ENCODE data around the gene HBA2.
"Not testable (repeated sequence)": the region's sequence is repeated elsewhere in the genome, so short reads cannot be mapped to it uniquely, and the experiment has no call there.

HBA2 gene

GRCh38 chr16:176006-176405 is 3.3 kb downstream of the HBA2 start:
- DNase-seq, result not testable (repeated sequence)

GRCh38 chr16:176477-177382 is 4.1 kb downstream of the HBA2 start, which contains the start of gene HBA1:
Gene HBA1 (plus strand): TSS chr16:176680. CDS start chr16:176717, 37 bp downstream.
- not testable (repeated sequence) for DNase-seq

GRCh38 chr16:177394-177822 is 4.7 kb downstream of the HBA2 start:
- DNase-seq, result no peak

GRCh38 chr16:177981-178667 is 5.4 kb downstream of the HBA2 start:
- DNase-seq, result no peak

GRCh38 chr16:178668-179015 is 6.0 kb downstream of the HBA2 start:
- no peak for DNase-seq

GRCh38 chr16:179211-180092 is 6.8 kb downstream of the HBA2 start:
- no peak for DNase-seq

- DNase-seq, result no peak
Observed at GRCh38 chr16:180101-180675, 7.5 kb downstream of the HBA2 start, which contains the start of gene HBQ1. Gene HBQ1 (plus strand): TSS chr16:180459. CDS start chr16:180487, 28 bp downstream.

- peak; percentile 86 for DNase-seq
Observed at GRCh38 chr16:180681-181564, 8.2 kb downstream of the HBA2 start.

GRCh38 chr16:181565-182021 is 8.9 kb downstream of the HBA2 start:
- DNase-seq, result no peak

GRCh38 chr16:183005-183404 is 10.3 kb downstream of the HBA2 start:
- no peak for DNase-seq

- no peak for DNase-seq
Observed at GRCh38 chr16:185213-185612, 12.5 kb downstream of the HBA2 start.

- DNase-seq, result no peak
Observed at GRCh38 chr16:185691-186090, 13.0 kb downstream of the HBA2 start.

GRCh38 chr16:187330-187729 is 14.7 kb downstream of the HBA2 start:
- no peak for DNase-seq

GRCh38 chr16:188674-189073 is 16.0 kb downstream of the HBA2 start:
- peak; percentile 23 for DNase-seq

- no peak for DNase-seq
Observed at GRCh38 chr16:189604-190186, 17.0 kb downstream of the HBA2 start.

- DNase-seq, result no peak
Observed at GRCh38 chr16:191831-192230, 19.2 kb downstream of the HBA2 start.

GRCh38 chr16:192686-193085 is 20.0 kb downstream of the HBA2 start:
- no peak for DNase-seq

GRCh38 chr16:193441-193840 is 20.8 kb downstream of the HBA2 start:
- DNase-seq, result no peak

- DNase-seq, result no peak
Observed at GRCh38 chr16:194516-194915, 21.8 kb downstream of the HBA2 start.

GRCh38 chr16:200388-200787 is 27.7 kb downstream of the HBA2 start:
- DNase-seq, result no peak

- DNase-seq, result no peak
Observed at GRCh38 chr16:203246-203645, 30.6 kb downstream of the HBA2 start.
